ENCODE measurements around the gene TRIM8. TPM values are rescaled to one million over a fixed set of nuclear protein-coding genes. Genes with fewer than 3 reads are reported as not detected.

TRIM8 gene
- total RNA-seq, 2 donors from 2014 or later: 148 to 222 TPM

DNA sequence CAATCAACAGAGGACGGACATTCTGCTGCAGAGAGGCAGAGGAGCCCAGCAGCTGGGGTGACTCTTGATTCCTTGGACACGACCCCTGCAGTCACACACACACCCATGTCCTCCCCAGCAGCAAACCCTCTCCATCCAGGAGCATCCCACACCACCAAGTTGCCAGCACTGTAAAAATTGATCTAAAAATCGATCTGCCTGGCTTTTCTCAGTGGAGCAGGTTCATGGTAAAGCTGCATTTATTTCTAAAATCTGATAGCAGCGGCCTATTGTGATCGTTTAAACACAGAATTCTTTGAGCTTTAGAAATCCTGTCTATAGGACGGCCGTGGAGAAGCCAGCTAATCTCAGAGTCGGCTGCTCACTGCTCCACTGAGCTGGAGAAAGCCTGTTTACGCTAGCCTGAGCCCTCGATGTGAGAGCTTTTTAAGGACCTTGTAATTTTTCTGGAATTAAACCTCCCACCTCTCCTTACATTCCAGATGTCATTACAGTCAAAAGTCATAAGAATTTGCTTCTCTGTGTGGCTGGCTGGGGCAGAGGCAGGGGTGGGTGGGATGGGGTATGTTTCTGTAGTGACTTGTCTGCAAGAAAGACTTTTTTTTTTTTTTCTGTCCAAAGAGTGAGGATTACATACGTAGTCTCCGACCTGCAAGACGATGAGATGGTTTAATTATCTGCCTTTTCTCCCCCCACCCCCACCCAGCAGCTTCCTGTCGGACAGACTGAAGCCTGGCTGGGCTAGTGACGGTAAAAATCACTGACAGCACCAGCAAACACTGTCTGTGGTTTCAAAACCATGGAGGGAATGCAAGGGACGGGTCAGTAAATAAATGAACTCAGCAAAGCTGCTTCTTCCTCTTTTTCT, 31.6 kb downstream of the TRIM8 start:
- Histone ChIP-seq H3K36me3 (no peaks in the 10 kb centered on the region), H3K27me3 (replicated peaks; ENCODE audit: insufficient read depth) (no peaks in the 10 kb centered on the region), H3K9me3 (no peaks in the 10 kb centered on the region), H3K4me1 (replicated peaks) (peaks cover 21% of the 10 kb centered on the region), H3K4me3 (no peak overlapping the region), H3K27ac (peak overlapping the region; percentile 52 to 68)
- intact Hi-C loops (cut with DNase I): no loop called here
- TF ChIP-seq POLR2AphosphoS5 (IDR thresholded peaks at IDR 0.05) (peak; percentile 44), POLR2A (IDR thresholded peaks at IDR 0.05) (no peak)
- TF ChIP-seq, protein P1, sequence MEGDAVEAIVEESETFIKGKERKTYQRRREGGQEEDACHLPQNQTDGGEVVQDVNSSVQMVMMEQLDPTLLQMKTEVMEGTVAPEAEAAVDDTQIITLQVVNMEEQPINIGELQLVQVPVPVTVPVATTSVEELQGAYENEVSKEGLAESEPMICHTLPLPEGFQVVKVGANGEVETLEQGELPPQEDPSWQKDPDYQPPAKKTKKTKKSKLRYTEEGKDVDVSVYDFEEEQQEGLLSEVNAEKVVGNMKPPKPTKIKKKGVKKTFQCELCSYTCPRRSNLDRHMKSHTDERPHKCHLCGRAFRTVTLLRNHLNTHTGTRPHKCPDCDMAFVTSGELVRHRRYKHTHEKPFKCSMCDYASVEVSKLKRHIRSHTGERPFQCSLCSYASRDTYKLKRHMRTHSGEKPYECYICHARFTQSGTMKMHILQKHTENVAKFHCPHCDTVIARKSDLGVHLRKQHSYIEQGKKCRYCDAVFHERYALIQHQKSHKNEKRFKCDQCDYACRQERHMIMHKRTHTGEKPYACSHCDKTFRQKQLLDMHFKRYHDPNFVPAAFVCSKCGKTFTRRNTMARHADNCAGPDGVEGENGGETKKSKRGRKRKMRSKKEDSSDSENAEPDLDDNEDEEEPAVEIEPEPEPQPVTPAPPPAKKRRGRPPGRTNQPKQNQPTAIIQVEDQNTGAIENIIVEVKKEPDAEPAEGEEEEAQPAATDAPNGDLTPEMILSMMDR (IDR thresholded peaks at IDR 0.05): no peak
- 15% methylated on average over 16 of the region's 16 CpGs for WGBS
- DNase-seq (ENCODE audit: low spot score): no peak

GRCh38 chr10:102676534-102677315, 32.4 kb downstream of the TRIM8 start:
- no peak for DNase-seq (ENCODE audit: low spot score)
- H3K4me1 ChIP-seq (replicated peaks): peaks cover 21% of the 10 kb centered on the region

GRCh38 chr10:102677331-102678067, 33.2 kb downstream of the TRIM8 start:
- TF ChIP-seq POLR2A (IDR thresholded peaks at IDR 0.05): no peak
- TF ChIP-seq POLR2AphosphoS5 (IDR thresholded peaks at IDR 0.05): no peak
- TF ChIP-seq, protein P1 (IDR thresholded peaks at IDR 0.05): no peak
- no peak overlapping the region for H3K4me3 ChIP-seq
- no peaks in the 10 kb centered on the region for H3K27me3 ChIP-seq (replicated peaks; ENCODE audit: insufficient read depth)
- no peak for DNase-seq (ENCODE audit: low spot score)
- intact Hi-C loops (cut with DNase I): no loop called here
- H3K9me3 ChIP-seq: no peaks in the 10 kb centered on the region
- peaks cover 21% of the 10 kb centered on the region for H3K4me1 ChIP-seq (replicated peaks)
- H3K27ac ChIP-seq: peak overlapping the region; percentile 33 to 68
- 44% methylated on average over 9 of the region's 9 CpGs for WGBS
- H3K36me3 ChIP-seq: no peaks in the 10 kb centered on the region

More at GRCh38 chr10:102676534-102677315, 32.4 kb downstream of the TRIM8 start:
- intact Hi-C loops (cut with DNase I): no loop called here
- no peaks in the 10 kb centered on the region for H3K36me3 ChIP-seq
- 51% methylated on average over 9 of the region's 9 CpGs for WGBS
- H3K4me3 ChIP-seq: no peak overlapping the region
- TF ChIP-seq, protein P1 (IDR thresholded peaks at IDR 0.05): no peak
- TF ChIP-seq POLR2AphosphoS5 (IDR thresholded peaks at IDR 0.05) (no peak), POLR2A (IDR thresholded peaks at IDR 0.05) (no peak)
- no peaks in the 10 kb centered on the region for H3K27me3 ChIP-seq (replicated peaks; ENCODE audit: insufficient read depth)
- H3K9me3 ChIP-seq: no peaks in the 10 kb centered on the region
- H3K27ac ChIP-seq: peak overlapping the region; percentile 52 to 68

DNA sequence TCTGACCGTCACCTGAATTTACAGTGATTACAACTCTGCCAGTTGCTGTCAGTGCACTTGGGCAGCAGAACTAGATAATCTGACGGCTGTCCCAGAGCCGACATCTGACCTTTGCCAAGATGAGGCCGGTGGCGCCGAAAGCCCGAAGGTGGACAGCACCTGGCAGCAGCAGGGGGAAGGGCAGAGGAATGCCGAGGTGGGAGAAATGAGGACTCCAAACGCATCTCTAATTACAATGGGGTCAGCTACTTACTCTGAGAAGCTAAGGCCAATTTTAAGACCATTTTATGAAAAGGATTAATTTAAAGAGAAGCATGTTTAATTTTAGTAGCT, 33.8 kb downstream of the TRIM8 start:
- WGBS: 26% methylated on average over 9 of the region's 9 CpGs
- intact Hi-C loops (cut with DNase I): no loop called here
- DNase-seq (ENCODE audit: low spot score): no peak

More for the DNA sequence above, 33.8 kb downstream of the TRIM8 start:
- H3K36me3 ChIP-seq: no peaks in the 10 kb centered on the region
- peak overlapping the region in 1 of 2 donors; percentile 33 for H3K27ac ChIP-seq
- H3K4me1 ChIP-seq (replicated peaks): peaks cover 21% of the 10 kb centered on the region
- TF ChIP-seq POLR2AphosphoS5 (IDR thresholded peaks at IDR 0.05): no peak
- TF ChIP-seq, protein P1 (IDR thresholded peaks at IDR 0.05): no peak
- no peak for TF ChIP-seq POLR2A (IDR thresholded peaks at IDR 0.05)
- no peaks in the 10 kb centered on the region for H3K9me3 ChIP-seq
- no peaks in the 10 kb centered on the region for H3K27me3 ChIP-seq (replicated peaks; ENCODE audit: insufficient read depth)
- no peak overlapping the region for H3K4me3 ChIP-seq

Data from prostate gland (tissue), 2 donors.